HepG2 (cell line): ENCODE results near the gene DOK4. TPM values are rescaled to one million over a fixed set of nuclear protein-coding genes. Genes with fewer than 3 reads are reported as not detected.

Experiments
- CAMTA2 ChIP-seq: sonication (generic); formaldehyde crosslinking; IDR thresholded peaks from 2 replicates; pipeline ENCODE4 v1.4.0; 2020; ENCODE audit warnings: mild to moderate bottlenecking, missing genetic modification reagents, borderline replicate concordance
- ELF4 ChIP-seq: sonication (generic); formaldehyde crosslinking; IDR thresholded peaks from 2 replicates; pipeline ENCODE4 v1.5.0; 2020; ENCODE audit warnings: missing genetic modification reagents, mild to moderate bottlenecking, moderate library complexity, borderline replicate concordance
- HDAC2 ChIP-seq: sonication (generic); formaldehyde crosslinking; IDR thresholded peaks from 2 replicates; pipeline ENCODE4 v1.4.0; 2020; ENCODE audit warnings: missing genetic modification reagents
- KDM5A ChIP-seq: fragments of 200-600 bp; sonication (generic); IDR thresholded peaks from 2 replicates; pipeline ENCODE4 v1.7.0; 2018; ENCODE audit warnings: antibody characterized with exemption, mild to moderate bottlenecking, low read length, borderline replicate concordance
- MTA1 ChIP-seq: sonication (generic); formaldehyde crosslinking; IDR thresholded peaks from 2 replicates; pipeline ENCODE4 v1.4.0; 2020; ENCODE audit warnings: missing genetic modification reagents, mild to moderate bottlenecking, borderline replicate concordance
- PHF5A ChIP-seq: IDR thresholded peaks from one replicate; pipeline ENCODE4 v1.6.1; 2018; ENCODE audit warnings: low read depth, missing genetic modification reagents; ENCODE audit not compliant: unreplicated experiment
- PTBP1 ChIP-seq: fragments of 200-400 bp; formaldehyde crosslinking; IDR thresholded peaks from 2 replicates; pipeline ENCODE4 v1.6.1; 2018; ENCODE audit warnings: low read length, low read depth; ENCODE audit not compliant: poor library complexity, severe bottlenecking
- SALL1 ChIP-seq: sonication (generic); formaldehyde crosslinking; IDR thresholded peaks from 2 replicates; pipeline ENCODE4 v1.8.0; 2022; ENCODE audit warnings: mild to moderate bottlenecking, missing genetic modification reagents
- SCMH1 ChIP-seq: sonication (generic); formaldehyde crosslinking; IDR thresholded peaks from 2 replicates; pipeline ENCODE4 v1.9.0; 2021; ENCODE audit warnings: missing genetic modification reagents, mild to moderate bottlenecking, borderline replicate concordance
- TGIF2 ChIP-seq: IDR thresholded peaks from 2 replicates; pipeline ENCODE4 v1.6.1; 2016; ENCODE audit warnings: control low read depth, missing compliant biosample characterization
- ZBTB3 ChIP-seq: sonication (generic); formaldehyde crosslinking; IDR thresholded peaks from 2 replicates; pipeline ENCODE4 v1.4.0; 2020; ENCODE audit warnings: low read depth, mild to moderate bottlenecking, moderate library complexity, missing genetic modification reagents, borderline replicate concordance
- ZNF12 ChIP-seq: sonication (generic); formaldehyde crosslinking; IDR thresholded peaks from 2 replicates; pipeline ENCODE4 v1.5.0; 2020; ENCODE audit warnings: missing genetic modification reagents
- ZNF367 ChIP-seq: sonication (generic); formaldehyde crosslinking; IDR thresholded peaks from 2 replicates; pipeline ENCODE4 v1.4.0; 2020; ENCODE audit warnings: missing genetic modification reagents, borderline replicate concordance
- polyA plus RNA-seq, 8 experiments: library from polyadenylated mRNA; depleted of rRNA in 3 of 8; stranded (reverse) in 7 of 8; unstranded in 1 of 8; fragments of >200 nt; fragmentation: Illumina TruSeq in 4 of 8; extraction: Trizol in 4 of 8; gene quantifications; 2 replicates each; pipeline versions ENCODE4 v1.2.1 to v1.2.3, GENCODE V29; 2011 to 2016; ENCODE audit warnings: low read depth in 4 of 8, missing spikeins in 1 of 8, mixed read lengths in 1 of 8; ENCODE audit not compliant: insufficient read depth in 1 of 8
- total RNA-seq, 5 experiments: library from RNA; depleted of rRNA; stranded (reverse); fragments of >200 nt; fragmentation: Illumina TruSeq; extraction: Trizol; gene quantifications; 2 replicates each; pipeline ENCODE4 v1.2.3, GENCODE V29; 2016; ENCODE audit warnings: low read depth in 1 of 5
- TF ChIP-seq, protein P1 (sequence below): sonication (generic); formaldehyde crosslinking; IDR thresholded peaks from 2 replicates; pipeline ENCODE4 v1.4.0; 2020; ENCODE audit warnings: mild to moderate bottlenecking, missing genetic modification reagents
- TF ChIP-seq, protein P2 (sequence below): sonication (generic); formaldehyde crosslinking; IDR thresholded peaks from 2 replicates; pipeline ENCODE4 v1.5.1; 2020; ENCODE audit warnings: missing genetic modification reagents, mild to moderate bottlenecking, borderline replicate concordance
- TF ChIP-seq, protein P3 (sequence below): IDR thresholded peaks from 2 replicates; pipeline ENCODE4 v1.6.1; 2012; ENCODE audit warnings: low read depth, low read length, improper control_type of control experiment
- TF ChIP-seq, protein P4 (sequence below): sonication (generic); formaldehyde crosslinking; IDR thresholded peaks from 2 replicates; pipeline ENCODE4 v1.4.0; 2020; ENCODE audit warnings: missing genetic modification reagents, borderline replicate concordance
- TF ChIP-seq, protein P5 (sequence below): sonication (generic); formaldehyde crosslinking; IDR thresholded peaks from 2 replicates; pipeline ENCODE4 v1.9.0; 2021; ENCODE audit warnings: missing genetic modification reagents, borderline replicate concordance
- TF ChIP-seq, protein P6 (sequence below): sonication (generic); formaldehyde crosslinking; IDR thresholded peaks from 2 replicates; pipeline ENCODE4 v1.5.1; 2020; ENCODE audit warnings: missing genetic modification reagents, mild to moderate bottlenecking, borderline replicate concordance

DOK4 gene
- total and polyA plus RNA-seq, 2 of the 13 experiments (the other 11 are each of a cell fraction or from before 2014, with no cell fraction given), result 52.7 to 70.0 TPM

DNA sequence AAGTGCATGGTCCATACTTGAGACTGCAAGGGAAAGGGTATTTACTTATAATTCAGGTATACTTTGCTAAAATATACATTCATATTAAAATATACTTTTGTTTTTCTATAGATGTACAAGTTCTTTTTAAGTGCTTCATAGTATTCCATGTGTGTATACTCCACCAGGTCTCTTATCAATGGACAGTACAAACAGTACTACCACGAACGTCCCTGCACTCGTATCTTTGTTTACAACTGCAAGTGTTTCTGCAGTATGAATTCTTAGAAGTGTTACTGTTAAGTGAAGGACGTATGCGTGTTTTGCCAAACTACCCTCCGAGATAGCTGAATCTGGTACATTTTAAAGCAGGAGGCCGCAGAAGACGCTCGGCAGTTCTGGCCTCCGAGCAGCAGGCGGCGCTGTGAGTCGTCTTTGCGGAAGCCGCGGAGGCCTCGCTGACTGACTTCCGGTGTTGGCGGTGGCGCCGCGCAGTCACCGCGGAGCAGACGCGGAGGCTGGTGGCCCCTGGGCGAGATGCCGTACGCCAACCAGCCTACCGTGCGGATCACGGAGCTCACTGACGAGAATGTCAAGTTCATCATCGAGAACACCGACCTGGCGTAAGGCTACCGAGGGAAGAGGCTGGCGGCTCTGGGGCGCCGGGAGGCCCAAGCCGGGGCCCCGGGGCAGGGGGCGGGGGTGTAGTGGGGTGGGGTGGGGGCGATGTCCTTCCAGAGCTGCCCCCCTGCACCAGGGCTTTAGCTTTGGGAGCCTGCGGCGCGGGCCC lies 23.9 kb downstream of the DOK4 start, which contains the start of gene POLR2C (continued):
- no peak for TF ChIP-seq ELF4
- TF ChIP-seq, protein P1, sequence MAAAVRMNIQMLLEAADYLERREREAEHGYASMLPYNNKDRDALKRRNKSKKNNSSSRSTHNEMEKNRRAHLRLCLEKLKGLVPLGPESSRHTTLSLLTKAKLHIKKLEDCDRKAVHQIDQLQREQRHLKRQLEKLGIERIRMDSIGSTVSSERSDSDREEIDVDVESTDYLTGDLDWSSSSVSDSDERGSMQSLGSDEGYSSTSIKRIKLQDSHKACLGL (CRISPR knock-in tag), result peak; percentile 65
- peak; percentile 92 for TF ChIP-seq HDAC2 (CRISPR knock-in tag)
- peak; percentile 90 for TF ChIP-seq SALL1 (CRISPR knock-in tag)
- peak; percentile 72; the same call in 1 of the 2 replicates for TF ChIP-seq MTA1 (CRISPR knock-in tag)
- TF ChIP-seq, protein P2, sequence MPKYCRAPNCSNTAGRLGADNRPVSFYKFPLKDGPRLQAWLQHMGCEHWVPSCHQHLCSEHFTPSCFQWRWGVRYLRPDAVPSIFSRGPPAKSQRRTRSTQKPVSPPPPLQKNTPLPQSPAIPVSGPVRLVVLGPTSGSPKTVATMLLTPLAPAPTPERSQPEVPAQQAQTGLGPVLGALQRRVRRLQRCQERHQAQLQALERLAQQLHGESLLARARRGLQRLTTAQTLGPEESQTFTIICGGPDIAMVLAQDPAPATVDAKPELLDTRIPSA (CRISPR knock-in tag), result 0 out of 2 replicates have a peak, but pooled peaks have one; percentile 58
- no peak; the same call in 1 of the 2 replicates for TF ChIP-seq ZBTB3 (CRISPR knock-in tag)
- TF ChIP-seq KDM5A, result peak; percentile 84; the same call in 1 of the 2 replicates
- no peak for TF ChIP-seq ZNF367 (CRISPR knock-in tag)
- no peak for TF ChIP-seq PTBP1
- TF ChIP-seq ZNF12 (CRISPR knock-in tag), result peak; percentile 53; the same call in 1 of the 2 replicates
- TF ChIP-seq PHF5A (CRISPR knock-in tag), result peak; percentile 92
- no peak for TF ChIP-seq CAMTA2
- TF ChIP-seq TGIF2 (CRISPR knock-in tag), result no peak; the same call in 1 of the 2 replicates
- TF ChIP-seq, protein P3, sequence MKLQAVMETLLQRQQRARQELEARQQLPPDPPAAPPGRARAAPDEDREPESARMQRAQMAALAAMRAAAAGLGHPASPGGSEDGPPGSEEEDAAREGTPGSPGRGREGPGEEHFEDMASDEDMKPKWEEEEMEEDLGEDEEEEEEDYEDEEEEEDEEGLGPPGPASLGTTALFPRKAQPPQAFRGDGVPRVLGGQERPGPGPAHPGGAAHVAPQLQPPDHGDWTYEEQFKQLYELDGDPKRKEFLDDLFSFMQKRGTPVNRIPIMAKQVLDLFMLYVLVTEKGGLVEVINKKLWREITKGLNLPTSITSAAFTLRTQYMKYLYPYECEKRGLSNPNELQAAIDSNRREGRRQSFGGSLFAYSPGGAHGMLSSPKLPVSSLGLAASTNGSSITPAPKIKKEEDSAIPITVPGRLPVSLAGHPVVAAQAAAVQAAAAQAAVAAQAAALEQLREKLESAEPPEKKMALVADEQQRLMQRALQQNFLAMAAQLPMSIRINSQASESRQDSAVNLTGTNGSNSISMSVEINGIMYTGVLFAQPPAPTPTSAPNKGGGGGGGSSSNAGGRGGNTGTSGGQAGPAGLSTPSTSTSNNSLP, result no peak
- TF ChIP-seq, protein P4, sequence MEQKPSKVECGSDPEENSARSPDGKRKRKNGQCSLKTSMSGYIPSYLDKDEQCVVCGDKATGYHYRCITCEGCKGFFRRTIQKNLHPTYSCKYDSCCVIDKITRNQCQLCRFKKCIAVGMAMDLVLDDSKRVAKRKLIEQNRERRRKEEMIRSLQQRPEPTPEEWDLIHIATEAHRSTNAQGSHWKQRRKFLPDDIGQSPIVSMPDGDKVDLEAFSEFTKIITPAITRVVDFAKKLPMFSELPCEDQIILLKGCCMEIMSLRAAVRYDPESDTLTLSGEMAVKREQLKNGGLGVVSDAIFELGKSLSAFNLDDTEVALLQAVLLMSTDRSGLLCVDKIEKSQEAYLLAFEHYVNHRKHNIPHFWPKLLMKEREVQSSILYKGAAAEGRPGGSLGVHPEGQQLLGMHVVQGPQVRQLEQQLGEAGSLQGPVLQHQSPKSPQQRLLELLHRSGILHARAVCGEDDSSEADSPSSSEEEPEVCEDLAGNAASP (CRISPR knock-in tag), result peak; percentile 89
- TF ChIP-seq, protein P5, sequence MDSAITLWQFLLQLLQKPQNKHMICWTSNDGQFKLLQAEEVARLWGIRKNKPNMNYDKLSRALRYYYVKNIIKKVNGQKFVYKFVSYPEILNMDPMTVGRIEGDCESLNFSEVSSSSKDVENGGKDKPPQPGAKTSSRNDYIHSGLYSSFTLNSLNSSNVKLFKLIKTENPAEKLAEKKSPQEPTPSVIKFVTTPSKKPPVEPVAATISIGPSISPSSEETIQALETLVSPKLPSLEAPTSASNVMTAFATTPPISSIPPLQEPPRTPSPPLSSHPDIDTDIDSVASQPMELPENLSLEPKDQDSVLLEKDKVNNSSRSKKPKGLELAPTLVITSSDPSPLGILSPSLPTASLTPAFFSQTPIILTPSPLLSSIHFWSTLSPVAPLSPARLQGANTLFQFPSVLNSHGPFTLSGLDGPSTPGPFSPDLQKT, result peak; percentile 49; the same call in 1 of the 2 replicates
- TF ChIP-seq, protein P6, sequence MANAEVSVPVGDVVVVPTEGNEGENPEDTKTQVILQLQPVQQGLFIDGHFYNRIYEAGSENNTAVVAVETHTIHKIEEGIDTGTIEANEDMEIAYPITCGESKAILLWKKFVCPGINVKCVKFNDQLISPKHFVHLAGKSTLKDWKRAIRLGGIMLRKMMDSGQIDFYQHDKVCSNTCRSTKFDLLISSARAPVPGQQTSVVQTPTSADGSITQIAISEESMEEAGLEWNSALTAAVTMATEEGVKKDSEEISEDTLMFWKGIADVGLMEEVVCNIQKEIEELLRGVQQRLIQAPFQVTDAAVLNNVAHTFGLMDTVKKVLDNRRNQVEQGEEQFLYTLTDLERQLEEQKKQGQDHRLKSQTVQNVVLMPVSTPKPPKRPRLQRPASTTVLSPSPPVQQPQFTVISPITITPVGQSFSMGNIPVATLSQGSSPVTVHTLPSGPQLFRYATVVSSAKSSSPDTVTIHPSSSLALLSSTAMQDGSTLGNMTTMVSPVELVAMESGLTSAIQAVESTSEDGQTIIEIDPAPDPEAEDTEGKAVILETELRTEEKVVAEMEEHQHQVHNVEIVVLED (CRISPR knock-in tag), result peak; percentile 86
- TF ChIP-seq SCMH1 (CRISPR knock-in tag), result no peak
